Esophagus mucosa (tissue), 1 donor: Measurements from ENCODE around the gene CPLX1. TPM values are rescaled to one million over a fixed set of nuclear protein-coding genes. Genes with fewer than 3 reads are reported as not detected.
"Not testable (repeated sequence)": the region's sequence is repeated elsewhere in the genome, so short reads cannot be mapped to it uniquely, and the experiment has no call there.

ENCODE experiments used
- ATAC-seq: fragments of 200-7000 bp; cut with Tn5 transposase; one replicate; pipeline ENCODE4 v1.9.1; 2020
- total RNA-seq: library from RNA; stranded (reverse); gene quantifications from one replicate; pipeline ENCODE4 v1.2.4, GENCODE V29; 2023
- donor health status: DM: yes; HTN: yes; CAD: no.

The CPLX1 gene
- total RNA-seq, 1 donor from 2014 or later = 0.92 TPM

- no peak for ATAC-seq
Measured at GRCh38 chr4:819401-820229, 6.3 kb downstream of the CPLX1 start.

GRCh38 chr4:818106-818921 is 7.6 kb downstream of the CPLX1 start:
- ATAC-seq = no peak

GRCh38 chr4:815464-816146 is 10.3 kb downstream of the CPLX1 start:
- ATAC-seq = peak; percentile 35

GRCh38 chr4:814312-814850 is 11.5 kb downstream of the CPLX1 start:
- peak; percentile 39 for ATAC-seq

- ATAC-seq = no peak
Measured at GRCh38 chr4:813900-814299, 12.0 kb downstream of the CPLX1 start.

- peak; percentile 19 for ATAC-seq
Measured at GRCh38 chr4:808860-809570, 16.9 kb downstream of the CPLX1 start.

GRCh38 chr4:807792-808191 is 18.1 kb downstream of the CPLX1 start:
- ATAC-seq = peak; percentile 86

GRCh38 chr4:806979-807378 is 18.9 kb downstream of the CPLX1 start:
- ATAC-seq = not testable (repeated sequence)

GRCh38 chr4:804804-805203 is 21.1 kb downstream of the CPLX1 start:
- ATAC-seq = no peak

GRCh38 chr4:803884-804283 is 22.0 kb downstream of the CPLX1 start:
- no peak for ATAC-seq

- peak; percentile 24 for ATAC-seq
Measured at GRCh38 chr4:801436-802124, 24.3 kb downstream of the CPLX1 start.

- no peak for ATAC-seq
Measured at GRCh38 chr4:797066-797465, 28.9 kb downstream of the CPLX1 start.

- no peak for ATAC-seq
Measured at GRCh38 chr4:796206-796605, 29.7 kb downstream of the CPLX1 start.

- no peak for ATAC-seq
Measured at GRCh38 chr4:795726-796119, 30.2 kb downstream of the CPLX1 start.

GRCh38 chr4:794900-795725 is 30.8 kb downstream of the CPLX1 start:
- no peak for ATAC-seq

- ATAC-seq = no peak
Measured at GRCh38 chr4:793941-794621, 31.8 kb downstream of the CPLX1 start.

- no peak for ATAC-seq
Measured at GRCh38 chr4:793093-793861, 32.7 kb downstream of the CPLX1 start.

- ATAC-seq = no peak
Measured at GRCh38 chr4:792626-793092, 33.3 kb downstream of the CPLX1 start.
